ENCODE measurements around the gene GCFC2.

GRCh38 chr2:75616406-75616805, 94.3 kb downstream of the GCFC2 start:
- TF ChIP-seq CTCF (IDR thresholded peaks at IDR 0.05), result no peak
- no peak for TF ChIP-seq POLR2A (IDR thresholded peaks at IDR 0.05)

All from right lobe of liver (tissue), 4 donors.